ENCODE measurements around the gene ZNF507.
"Not testable (repeated sequence)": the region's sequence is repeated elsewhere in the genome, so short reads cannot be mapped to it uniquely, and the experiment has no call there.

The ZNF507 gene

GRCh38 chr19:32404933-32405430 lies 59.6 kb downstream of the ZNF507 start:
- intact Hi-C loops (cut with DNase I): loop anchor here (10.0 kb wide), 1 partner anchor 170 kb away; no protein-coding TSS in a partner anchor
- peak; percentile 40 to 94 (median 61) for DNase-seq

- DNase-seq: peak; percentile 95 to 99 (median 97)
- intact Hi-C loops (cut with DNase I): loop anchor here (2.0 to 10.0 kb wide), 2 partner anchors 61 to 169 kb away; partner anchors contain the start of gene ZNF507
Measured at GRCh38 chr19:32405431-32406160, 60.2 kb downstream of the ZNF507 start, which contains the start of gene DPY19L3. TSS of gene DPY19L3 (plus strand) at chr19:32405770. CDS start at chr19:32408254, 2,484 bp downstream.

GRCh38 chr19:32406161-32407003 lies 61.0 kb downstream of the ZNF507 start:
- no peak for DNase-seq
- intact Hi-C loops (cut with DNase I): loop anchor here (2.0 to 10.0 kb wide), 2 partner anchors 62 to 168 kb away; partner anchors contain the start of gene ZNF507

GRCh38 chr19:32407004-32407992 lies 61.9 kb downstream of the ZNF507 start:
- intact Hi-C loops (cut with DNase I): loop anchor here (2.0 to 10.0 kb wide), 2 partner anchors 62 to 168 kb away; partner anchors contain the start of gene ZNF507
- DNase-seq: peak in 9 of 10 donors; percentile 26 to 92 (median 58)

GRCh38 chr19:32415246-32415645 lies 69.8 kb downstream of the ZNF507 start:
- no peak for DNase-seq
- intact Hi-C loops (cut with DNase I): no loop called here

GRCh38 chr19:32415669-32416068 lies 70.3 kb downstream of the ZNF507 start:
- intact Hi-C loops (cut with DNase I): no loop called here
- DNase-seq: no peak

- intact Hi-C loops (cut with DNase I): loop anchor here (1.0 kb wide), 1 partner anchor 22 kb away; no protein-coding TSS in a partner anchor
- DNase-seq: peak in 1 of 10 donors; percentile 35
Measured at GRCh38 chr19:32416749-32417456, 71.5 kb downstream of the ZNF507 start.

GRCh38 chr19:32418155-32418554 lies 72.7 kb downstream of the ZNF507 start:
- intact Hi-C loops (cut with DNase I): no loop called here

GRCh38 chr19:32421589-32422361 lies 76.4 kb downstream of the ZNF507 start:
- intact Hi-C loops (cut with DNase I): no loop called here
- no peak for DNase-seq

More at GRCh38 chr19:32418155-32418554, 72.7 kb downstream of the ZNF507 start:
- no peak for DNase-seq

- intact Hi-C loops (cut with DNase I): no loop called here
- DNase-seq: no peak
Measured at GRCh38 chr19:32422435-32422834, 77.0 kb downstream of the ZNF507 start.

GRCh38 chr19:32423944-32424343 lies 78.5 kb downstream of the ZNF507 start:
- DNase-seq; intact Hi-C loops (cut with DNase I): not testable (repeated sequence)

- no peak for DNase-seq
- intact Hi-C loops (cut with DNase I): no loop called here
Measured at GRCh38 chr19:32427536-32427935, 82.1 kb downstream of the ZNF507 start.

- no peak for DNase-seq
- intact Hi-C loops (cut with DNase I): no loop called here
Measured at GRCh38 chr19:32436692-32437091, 91.3 kb downstream of the ZNF507 start.

GRCh38 chr19:32437096-32437495 lies 91.7 kb downstream of the ZNF507 start:
- DNase-seq: no peak
- intact Hi-C loops (cut with DNase I): no loop called here

Measured in posterior cingulate gyrus (tissue), 11 donors.